ENCODE data around the gene REG1A.

The REG1A gene

GRCh38 chr2:79087785-79088364 is 32.4 kb upstream of the REG1A start, which contains the start of gene REG1B:
TSS of gene REG1B (minus strand) at chr2:79087993. CDS start at chr2:79087612, 381 bp downstream.
- Histone ChIP-seq H3K9ac (ENCODE audit: low read length) (no peak within 1 kb of the TSS), H3K79me2 (ENCODE audit: insufficient read depth, low read length) (no peaks in the 10 kb centered on the region), H4K20me1 (ENCODE audit: low read depth, low read length) (no peaks in the 10 kb centered on the region), H3F3A (ENCODE audit: insufficient read depth) (no peaks in the 10 kb centered on the region), H2AFZ (ENCODE audit: low read depth, low read length, severe bottlenecking) (no peak within 1 kb of the TSS), H3K4me2 (ENCODE audit: low read depth, low read length, poor library complexity, severe bottlenecking) (no peak within 1 kb of the TSS), H3K27me3 (ENCODE audit: low read length) (no peaks in the 10 kb centered on the region), H3K9me2 (replicated peaks; ENCODE audit: insufficient read depth, low read length) (no peaks in the 10 kb centered on the region), H3K4me3 (ENCODE audit: insufficient read depth, low read length, poor library complexity, severe bottlenecking) (no peak within 1 kb of the TSS), H3K27ac (ENCODE audit: low read depth, low read length) (no peak within 1 kb of the TSS), H3K36me3 (ENCODE audit: low read length) (no peaks in the 10 kb centered on the region), H3K9me3 (ENCODE audit: insufficient read depth, low read length) (no peaks in the 10 kb centered on the region)
- TF ChIP-seq CTCF (IDR thresholded peaks at IDR 0.05; ENCODE audit: insufficient read depth, low read length, poor library complexity, severe bottlenecking) (no peak), EZH2phosphoT487 (conservative IDR thresholded peaks at IDR 0.05; ENCODE audit: low read length) (no peak)

- no peaks in the 10 kb centered on the region for H3K27me3 ChIP-seq (ENCODE audit: low read length)
- no peak overlapping the region for H3K4me2 ChIP-seq (ENCODE audit: low read depth, low read length, poor library complexity, severe bottlenecking)
- no peaks in the 10 kb centered on the region for H4K20me1 ChIP-seq (ENCODE audit: low read depth, low read length)
- no peaks in the 10 kb centered on the region for H3K36me3 ChIP-seq (ENCODE audit: low read length)
- no peak overlapping the region for H3K4me3 ChIP-seq (ENCODE audit: insufficient read depth, low read length, poor library complexity, severe bottlenecking)
- H3K79me2 ChIP-seq (ENCODE audit: insufficient read depth, low read length) = no peaks in the 10 kb centered on the region
- no peaks in the 10 kb centered on the region for H3K9me3 ChIP-seq (ENCODE audit: insufficient read depth, low read length)
- H3F3A ChIP-seq (ENCODE audit: insufficient read depth) = no peaks in the 10 kb centered on the region
- H3K9me2 ChIP-seq (replicated peaks; ENCODE audit: insufficient read depth, low read length) = no peaks in the 10 kb centered on the region
- H2AFZ ChIP-seq (ENCODE audit: low read depth, low read length, severe bottlenecking) = no peak overlapping the region
- TF ChIP-seq EZH2phosphoT487 (conservative IDR thresholded peaks at IDR 0.05; ENCODE audit: low read length) = no peak
- no peak for TF ChIP-seq CTCF (IDR thresholded peaks at IDR 0.05; ENCODE audit: insufficient read depth, low read length, poor library complexity, severe bottlenecking)
- no peak overlapping the region for H3K9ac ChIP-seq (ENCODE audit: low read length)
- no peak overlapping the region for H3K27ac ChIP-seq (ENCODE audit: low read depth, low read length)
These were observed 29.6 kb upstream of the REG1A start for GRCh38 chr2:79090693-79091092.

- no peak overlapping the region for H3K9ac ChIP-seq (ENCODE audit: low read length)
- no peaks in the 10 kb centered on the region for H3K36me3 ChIP-seq (ENCODE audit: low read length)
- H3F3A ChIP-seq (ENCODE audit: insufficient read depth) = no peaks in the 10 kb centered on the region
- no peak overlapping the region for H3K4me2 ChIP-seq (ENCODE audit: low read depth, low read length, poor library complexity, severe bottlenecking)
- H3K9me3 ChIP-seq (ENCODE audit: insufficient read depth, low read length) = no peaks in the 10 kb centered on the region
- TF ChIP-seq CTCF (IDR thresholded peaks at IDR 0.05; ENCODE audit: insufficient read depth, low read length, poor library complexity, severe bottlenecking) (no peak), EZH2phosphoT487 (conservative IDR thresholded peaks at IDR 0.05; ENCODE audit: low read length) (no peak)
- no peak overlapping the region for H2AFZ ChIP-seq (ENCODE audit: low read depth, low read length, severe bottlenecking)
- H3K27me3 ChIP-seq (ENCODE audit: low read length) = no peaks in the 10 kb centered on the region
- no peaks in the 10 kb centered on the region for H3K79me2 ChIP-seq (ENCODE audit: insufficient read depth, low read length)
- H4K20me1 ChIP-seq (ENCODE audit: low read depth, low read length) = no peaks in the 10 kb centered on the region
- H3K9me2 ChIP-seq (replicated peaks; ENCODE audit: insufficient read depth, low read length) = no peaks in the 10 kb centered on the region
- H3K27ac ChIP-seq (ENCODE audit: low read depth, low read length) = no peak overlapping the region
- H3K4me3 ChIP-seq (ENCODE audit: insufficient read depth, low read length, poor library complexity, severe bottlenecking) = no peak overlapping the region
These were observed 22.4 kb upstream of the REG1A start for GRCh38 chr2:79097843-79098242.
